GM10266 (cell line): ENCODE data around the gene RBBP6.

ENCODE experiments used
- DNase-seq: peaks from one replicate; pipeline ENCODE4 v3.0.0; 2012; ENCODE audit errors: extremely low spot score
- TF ChIP-seq, protein P1 (sequence below): IDR thresholded peaks from 2 replicates; pipeline ENCODE4 v1.5.1; 2012; ENCODE audit warnings: mild to moderate bottlenecking, low read depth; ENCODE audit not compliant: control insufficient read depth, insufficient read depth; ENCODE audit errors: missing control alignments

The RBBP6 gene

DNA sequence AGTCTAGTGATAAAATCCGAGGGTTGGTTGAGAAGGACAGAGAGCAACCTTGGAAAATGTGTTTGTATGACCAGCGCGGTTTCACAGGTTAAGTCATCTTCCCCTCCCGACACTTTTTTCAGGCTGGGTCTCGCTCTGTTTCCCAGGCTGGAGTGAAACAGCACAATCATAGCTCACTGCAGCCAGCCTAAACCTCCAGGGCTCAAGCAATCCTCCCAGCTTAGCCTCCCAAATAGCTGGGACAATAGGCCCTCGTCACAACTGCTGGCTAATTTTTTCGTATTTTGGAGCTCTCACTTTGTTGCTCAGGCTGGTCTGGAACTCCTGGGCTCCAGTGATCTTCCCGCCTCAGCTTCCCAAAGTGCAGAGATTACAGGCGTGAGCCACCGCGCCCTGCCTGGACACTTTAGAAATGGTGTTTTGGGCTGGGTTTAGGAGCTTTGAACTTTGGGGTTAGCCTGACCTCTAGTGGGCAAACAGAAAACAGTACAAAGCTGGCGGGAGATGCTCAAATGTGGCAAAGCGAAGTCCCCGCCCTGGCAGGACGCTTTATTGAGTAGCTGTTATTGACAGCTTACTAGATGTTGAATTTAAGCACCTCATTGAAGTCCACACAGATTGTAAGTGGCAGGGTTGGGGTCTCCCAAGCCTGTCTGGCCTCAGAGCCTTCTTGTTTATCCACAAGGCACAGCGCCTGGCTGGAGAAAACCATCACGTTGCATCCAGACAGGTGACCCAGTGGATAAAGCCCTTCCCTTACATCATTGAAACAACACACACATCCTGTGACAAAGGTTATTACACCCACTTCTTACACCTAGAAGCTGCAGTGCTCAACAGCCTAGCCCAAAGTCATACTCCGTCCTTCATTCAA, 34.7 kb upstream of the RBBP6 start:
- peak; percentile 69 for DNase-seq

DNA sequence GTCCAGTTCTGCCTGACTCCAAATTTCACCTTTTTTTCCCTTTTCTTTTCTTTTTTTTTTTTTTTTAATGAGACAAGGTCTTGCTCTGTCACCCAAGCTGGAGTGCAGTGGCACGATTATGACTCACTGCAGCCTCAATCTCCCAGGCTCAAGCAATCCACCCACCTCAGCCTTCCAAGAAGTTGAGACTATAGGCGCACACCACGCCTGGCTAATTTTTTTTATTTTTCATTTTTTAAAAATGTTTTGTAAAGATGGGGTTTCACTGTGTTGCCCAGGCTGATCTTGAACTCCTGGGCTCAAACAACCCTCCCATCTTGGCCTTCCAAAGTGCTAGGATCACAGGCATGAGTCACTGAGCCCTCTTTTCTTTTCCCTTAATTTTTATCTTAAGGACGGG, 33.4 kb upstream of the RBBP6 start:
- TF ChIP-seq, protein P1, sequence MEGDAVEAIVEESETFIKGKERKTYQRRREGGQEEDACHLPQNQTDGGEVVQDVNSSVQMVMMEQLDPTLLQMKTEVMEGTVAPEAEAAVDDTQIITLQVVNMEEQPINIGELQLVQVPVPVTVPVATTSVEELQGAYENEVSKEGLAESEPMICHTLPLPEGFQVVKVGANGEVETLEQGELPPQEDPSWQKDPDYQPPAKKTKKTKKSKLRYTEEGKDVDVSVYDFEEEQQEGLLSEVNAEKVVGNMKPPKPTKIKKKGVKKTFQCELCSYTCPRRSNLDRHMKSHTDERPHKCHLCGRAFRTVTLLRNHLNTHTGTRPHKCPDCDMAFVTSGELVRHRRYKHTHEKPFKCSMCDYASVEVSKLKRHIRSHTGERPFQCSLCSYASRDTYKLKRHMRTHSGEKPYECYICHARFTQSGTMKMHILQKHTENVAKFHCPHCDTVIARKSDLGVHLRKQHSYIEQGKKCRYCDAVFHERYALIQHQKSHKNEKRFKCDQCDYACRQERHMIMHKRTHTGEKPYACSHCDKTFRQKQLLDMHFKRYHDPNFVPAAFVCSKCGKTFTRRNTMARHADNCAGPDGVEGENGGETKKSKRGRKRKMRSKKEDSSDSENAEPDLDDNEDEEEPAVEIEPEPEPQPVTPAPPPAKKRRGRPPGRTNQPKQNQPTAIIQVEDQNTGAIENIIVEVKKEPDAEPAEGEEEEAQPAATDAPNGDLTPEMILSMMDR: no peak
- DNase-seq: no peak

More for the DNA sequence above, 34.7 kb upstream of the RBBP6 start:
- TF ChIP-seq, protein P1: peak; percentile 78

DNA sequence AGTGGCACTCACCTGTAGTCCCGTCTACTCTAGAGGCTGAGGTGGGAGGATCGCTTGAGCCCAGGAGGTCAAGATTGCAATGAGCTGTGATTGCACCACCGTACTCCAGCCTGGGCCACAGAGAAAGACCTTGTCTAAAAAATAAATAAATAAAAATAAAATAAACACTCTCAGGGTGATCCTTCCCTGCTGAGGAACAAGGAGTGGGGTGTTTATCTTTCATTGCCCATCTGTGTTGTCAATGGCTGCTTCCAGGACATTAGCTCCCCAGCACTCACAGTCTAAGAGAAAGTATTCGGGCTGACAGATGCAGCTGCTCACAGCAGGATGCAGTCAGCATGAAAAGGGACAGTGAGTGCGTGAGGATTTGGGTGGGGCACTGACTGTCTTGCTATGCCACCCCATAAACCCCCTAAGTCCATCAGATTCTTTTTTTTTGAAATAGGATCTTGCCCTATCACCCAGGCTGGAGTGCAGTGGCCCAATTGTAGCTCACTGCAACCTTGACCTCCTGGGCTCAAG, 31.3 kb upstream of the RBBP6 start:
- DNase-seq: no peak
- TF ChIP-seq, protein P1: no peak

DNA sequence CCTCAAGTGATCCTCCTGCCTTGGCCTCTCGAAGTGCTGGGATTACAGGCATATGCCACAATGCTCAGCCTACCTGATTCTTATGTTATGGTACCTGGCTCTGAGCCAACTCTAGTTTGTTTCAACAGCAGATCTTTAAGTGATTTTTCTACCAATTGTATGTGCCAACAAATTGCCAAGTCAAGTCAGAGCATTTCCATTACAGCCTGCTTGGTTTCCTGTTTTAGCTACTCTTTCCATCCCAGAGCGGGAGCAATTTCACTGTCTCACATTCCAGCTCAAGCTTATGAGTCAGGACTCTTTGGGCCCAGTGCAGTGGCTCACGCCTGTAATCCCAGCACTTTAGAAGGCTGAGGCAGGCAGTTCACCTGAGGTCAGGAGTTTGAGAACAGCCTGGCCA, 30.8 kb upstream of the RBBP6 start:
- TF ChIP-seq, protein P1: no peak
- DNase-seq: no peak

DNA sequence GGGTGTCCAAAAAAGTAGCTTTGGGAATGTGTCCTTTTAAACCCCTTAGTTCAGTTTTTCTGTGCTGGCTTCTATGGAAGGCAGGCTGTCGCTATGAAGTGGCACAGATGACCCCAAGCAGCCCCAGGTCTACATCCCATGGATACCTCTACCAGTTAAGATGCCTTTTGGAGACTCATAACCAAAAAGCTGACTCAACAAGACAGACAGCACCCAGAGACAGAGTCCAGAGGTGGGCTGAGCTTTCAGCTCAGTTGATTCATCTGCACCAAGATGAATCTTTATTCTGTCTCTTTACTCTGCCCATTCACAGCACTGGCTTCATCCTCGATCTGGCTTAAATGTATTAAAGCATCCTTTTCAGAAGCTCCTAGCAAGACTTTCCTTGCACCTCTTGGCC, 29.8 kb upstream of the RBBP6 start:
- TF ChIP-seq, protein P1: no peak
- DNase-seq: no peak

DNA sequence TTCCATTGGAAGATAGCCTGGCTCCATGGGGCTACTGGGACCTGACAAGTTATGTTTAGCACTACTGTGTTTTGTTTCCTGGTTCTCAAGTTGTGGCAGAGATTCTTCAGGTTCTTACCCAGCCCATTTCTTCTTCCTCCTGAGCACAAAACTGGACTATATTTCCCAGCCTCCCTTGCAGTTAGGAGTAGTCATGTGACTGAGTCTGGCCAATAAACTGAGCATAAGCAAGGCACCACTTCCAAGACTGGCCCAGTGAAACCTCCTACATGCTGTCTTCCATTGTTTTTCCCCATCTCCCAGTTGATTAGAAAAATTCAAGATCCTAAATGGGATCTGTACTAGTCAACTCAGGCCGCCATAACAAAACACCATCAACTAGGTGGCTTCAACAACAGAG, 28.2 kb upstream of the RBBP6 start:
- TF ChIP-seq, protein P1: no peak

DNA sequence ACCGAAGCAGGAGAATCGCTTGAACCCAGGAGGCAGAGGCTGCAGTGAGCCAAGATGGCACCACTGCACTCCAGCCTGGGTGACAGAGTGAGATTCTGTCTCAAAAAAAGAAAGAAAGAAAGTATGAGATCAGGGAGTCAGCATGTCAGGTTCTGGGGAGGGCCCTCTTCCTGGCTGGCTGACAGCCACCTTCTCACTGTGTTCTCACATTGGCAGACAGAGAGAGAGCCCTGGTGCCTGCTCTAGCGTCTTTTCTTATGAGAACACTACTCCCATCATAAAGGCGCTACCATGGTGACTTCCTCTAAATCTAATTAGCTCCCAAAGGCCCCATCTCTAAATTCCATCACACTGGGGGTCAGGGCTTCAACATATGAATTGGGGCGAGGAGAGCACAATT, 27.6 kb upstream of the RBBP6 start:
- DNase-seq: no peak
- TF ChIP-seq, protein P1: no peak

More for the DNA sequence above, 28.2 kb upstream of the RBBP6 start:
- DNase-seq: no peak
